ENCODE data around the gene CYP1A2. TPM values are rescaled to one million over a fixed set of nuclear protein-coding genes. Genes with fewer than 3 reads are reported as not detected.

CYP1A2 gene
- total RNA-seq, 1 experiment from 2014 or later: not detected

GRCh38 chr15:74794248-74794969, 45.8 kb downstream of the CYP1A2 start:
- Mint-ChIP-seq H3K27ac (no peak overlapping the region), H3K9me3 (no peaks in the 10 kb centered on the region), H3K4me3 (no peak overlapping the region), H3K4me1 (peaks cover 17% of the 10 kb centered on the region in 2 experiments), H3K36me3 (ENCODE audit: insufficient read depth in 1 of 3, low read depth in 3 of 3) (peaks cover 0 to 5% (median 4%) of the 10 kb centered on the region in 3 experiments; a peak in 5 of 7 replicates), H3K27me3 (ENCODE audit: low read depth) (no peaks in the 10 kb centered on the region)
- no peak overlapping the region for H2BK15ac ChIP-seq (ENCODE audit: low read depth, low read length)
- H4K91ac ChIP-seq (ENCODE audit: insufficient read length, low read depth, low read length): no peak overlapping the region
- H3K79me2 ChIP-seq (ENCODE audit: insufficient read depth, low read length): no peaks in the 10 kb centered on the region
- no peak overlapping the region for H4K5ac ChIP-seq (ENCODE audit: insufficient read length, low read depth, low read length)
- H3K14ac ChIP-seq (ENCODE audit: insufficient read depth, low read length): no peak overlapping the region
- no peak overlapping the region for H2AFZ ChIP-seq (ENCODE audit: low read length)
- H3K79me1 ChIP-seq (ENCODE audit: insufficient read depth, low read depth, low read length, poor library complexity, severe bottlenecking): no peaks in the 10 kb centered on the region
- no peaks in the 10 kb centered on the region for H3K9me3 ChIP-seq (ENCODE audit: control insufficient read depth, low read depth, low read length)
- H2BK120ac ChIP-seq (ENCODE audit: low read depth, low read length, poor library complexity, severe bottlenecking): no peak overlapping the region
- H2BK20ac ChIP-seq (ENCODE audit: low read depth, low read length, poor library complexity, severe bottlenecking): no peak overlapping the region
- H3K4me2 ChIP-seq (ENCODE audit: insufficient read depth, insufficient read length, low read length): no peak overlapping the region
- no peak overlapping the region for H4K8ac ChIP-seq (replicated peaks; ENCODE audit: insufficient read length, low read depth, low read length)
- H3K27ac ChIP-seq (ENCODE audit: insufficient read length, low read depth, low read length): no peak overlapping the region
- no CpG with 5 or more reads among the region's 9 CpGs for WGBS (ENCODE audit: extremely low coverage, insufficient read length, low lambda C conversion rate)
- H2BK12ac ChIP-seq (ENCODE audit: insufficient read length, low read depth, low read length): no peak overlapping the region
- no peak overlapping the region for H3K4ac ChIP-seq (ENCODE audit: low read depth, low read length)
- H3T11ph ChIP-seq (ENCODE audit: low read length): no peak overlapping the region
- no peak for DNase-seq
- H3K18ac ChIP-seq (ENCODE audit: insufficient read length, low read depth, low read length): no peak overlapping the region
- no peaks in the 10 kb centered on the region for H4K20me1 ChIP-seq (ENCODE audit: control insufficient read depth, insufficient read depth, insufficient read length)
- H3K4me1 ChIP-seq (ENCODE audit: insufficient read depth, low read length): no peaks in the 10 kb centered on the region
- H3K9ac ChIP-seq (ENCODE audit: extremely low read depth, insufficient read length, low read length): no peak overlapping the region
- no peaks in the 10 kb centered on the region for H3K23me2 ChIP-seq (ENCODE audit: insufficient read length, low read depth, low read length, poor library complexity, severe bottlenecking)
- no peak for TF ChIP-seq CTCF (conservative IDR thresholded peaks at IDR 0.05)
- no peak overlapping the region for H3K23ac ChIP-seq (ENCODE audit: insufficient read length, low read depth, low read length)
- H2BK5ac ChIP-seq (ENCODE audit: insufficient read length, low read length): no peak overlapping the region
- no peak overlapping the region for H2AK5ac ChIP-seq (ENCODE audit: insufficient read length, low read length)
- H3K27me3 ChIP-seq (ENCODE audit: insufficient read depth, low read length): no peaks in the 10 kb centered on the region
- H3K56ac ChIP-seq (ENCODE audit: insufficient read length, low read depth, low read length): no peak overlapping the region

Measured in H9 (cell line).